COR-L47 (cell line): ENCODE data around the gene CARMIL1.

Experiments used
- DNase-seq: peaks from one replicate; lab custom pipeline; 2025; lab: John Stamatoyannopoulos, UW

CARMIL1 gene

GRCh38 chr6:25411316-25411950 is 132.3 kb downstream of the CARMIL1 start:
- DNase-seq, result no peak

- DNase-seq, result no peak
These were observed 134.2 kb downstream of the CARMIL1 start for GRCh38 chr6:25413207-25413905.

- DNase-seq, result no peak
These were observed 135.0 kb downstream of the CARMIL1 start for GRCh38 chr6:25414168-25414567.

GRCh38 chr6:25414755-25415154 is 135.6 kb downstream of the CARMIL1 start:
- no peak for DNase-seq

GRCh38 chr6:25415274-25415673 is 136.1 kb downstream of the CARMIL1 start:
- no peak for DNase-seq

GRCh38 chr6:25415701-25416100 is 136.5 kb downstream of the CARMIL1 start:
- no peak for DNase-seq

GRCh38 chr6:25417046-25417605 is 138.0 kb downstream of the CARMIL1 start:
- DNase-seq, result no peak

- DNase-seq, result no peak
These were observed 139.4 kb downstream of the CARMIL1 start for GRCh38 chr6:25418454-25419052.

- no peak for DNase-seq
These were observed 140.7 kb downstream of the CARMIL1 start for GRCh38 chr6:25419879-25420278.

GRCh38 chr6:25423358-25423757 is 144.2 kb downstream of the CARMIL1 start:
- DNase-seq, result no peak

GRCh38 chr6:25424303-25424702 is 145.1 kb downstream of the CARMIL1 start:
- DNase-seq, result no peak

GRCh38 chr6:25427549-25427948 is 148.4 kb downstream of the CARMIL1 start:
- DNase-seq, result no peak

GRCh38 chr6:25428758-25429317 is 149.7 kb downstream of the CARMIL1 start:
- no peak for DNase-seq

- no peak for DNase-seq
These were observed 152.3 kb downstream of the CARMIL1 start for GRCh38 chr6:25431306-25431974.

GRCh38 chr6:25431975-25432307 is 152.8 kb downstream of the CARMIL1 start:
- no peak for DNase-seq

GRCh38 chr6:25434921-25435320 is 155.7 kb downstream of the CARMIL1 start:
- no peak for DNase-seq

- DNase-seq, result no peak
These were observed 156.3 kb downstream of the CARMIL1 start for GRCh38 chr6:25435416-25435985.

GRCh38 chr6:25436760-25437159 is 157.6 kb downstream of the CARMIL1 start:
- DNase-seq, result no peak

- no peak for DNase-seq
These were observed 160.2 kb downstream of the CARMIL1 start for GRCh38 chr6:25439368-25439767.

- peak; percentile 58 for DNase-seq
These were observed 162.6 kb downstream of the CARMIL1 start for GRCh38 chr6:25441663-25442270.

- no peak for DNase-seq
These were observed 163.7 kb downstream of the CARMIL1 start for GRCh38 chr6:25442898-25443297.
